ENCODE measurements around the gene PLEKHM3. TPM values are rescaled to one million over a fixed set of nuclear protein-coding genes. Genes with fewer than 3 reads are reported as not detected.
A peak's percentile ranks its signal among the peaks of the same experiment; 100 is the strongest.
"Not testable (repeated sequence)": the region's sequence is repeated elsewhere in the genome, so short reads cannot be mapped to it uniquely, and the experiment has no call there.

PLEKHM3 gene
- total and polyA plus RNA-seq, 4 donors, result 15.6 to 34.5 (median 18.3) TPM

DNA sequence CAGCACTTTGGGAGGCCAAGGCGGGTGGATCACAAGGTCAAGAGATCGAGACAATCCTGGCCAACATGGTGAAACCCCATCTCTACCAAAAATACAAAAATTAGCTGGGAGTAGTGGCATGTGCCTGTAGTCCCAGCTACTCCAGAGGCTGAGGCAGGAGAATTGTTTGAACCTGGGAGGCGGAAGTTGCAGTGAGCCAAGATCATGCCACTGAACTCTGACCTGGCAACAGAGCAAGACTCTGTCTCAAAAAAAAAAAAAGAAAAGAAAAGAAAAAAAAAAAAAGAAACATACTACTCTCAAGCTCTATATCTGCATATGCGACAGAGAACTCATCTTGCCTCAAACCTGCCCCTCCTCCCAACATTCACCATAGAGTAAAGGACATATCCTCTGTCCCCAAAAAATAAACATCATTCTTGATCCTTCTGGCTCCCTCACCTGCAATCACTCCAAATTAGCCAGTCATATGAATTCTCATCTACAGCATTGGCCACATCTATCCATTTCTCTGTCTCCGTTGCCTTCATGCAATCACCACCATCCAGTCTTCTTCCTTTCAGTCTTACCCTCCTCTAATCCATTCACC is 7.1 kb downstream of the PLEKHM3 start:
- H3K4me3 ChIP-seq (ENCODE audit: low read depth, low read length); H3K36me3 ChIP-seq (ENCODE audit: control insufficient read depth, insufficient read depth, low read length); H3K27ac ChIP-seq (ENCODE audit: low read depth, low read length); H3K4me1 ChIP-seq (ENCODE audit: control insufficient read depth, insufficient read depth, low read length); H3K9me3 ChIP-seq (ENCODE audit: control insufficient read depth, insufficient read depth, low read length); H3K27me3 ChIP-seq (ENCODE audit: control insufficient read depth, insufficient read depth, low read length); DNase-seq (ENCODE audit: low read depth in 4 of 6, low spot score in 6 of 6): not testable (repeated sequence)
- WGBS (ENCODE audit: insufficient coverage), result 88% methylated on average over 2 of the region's 5 CpGs

DNA sequence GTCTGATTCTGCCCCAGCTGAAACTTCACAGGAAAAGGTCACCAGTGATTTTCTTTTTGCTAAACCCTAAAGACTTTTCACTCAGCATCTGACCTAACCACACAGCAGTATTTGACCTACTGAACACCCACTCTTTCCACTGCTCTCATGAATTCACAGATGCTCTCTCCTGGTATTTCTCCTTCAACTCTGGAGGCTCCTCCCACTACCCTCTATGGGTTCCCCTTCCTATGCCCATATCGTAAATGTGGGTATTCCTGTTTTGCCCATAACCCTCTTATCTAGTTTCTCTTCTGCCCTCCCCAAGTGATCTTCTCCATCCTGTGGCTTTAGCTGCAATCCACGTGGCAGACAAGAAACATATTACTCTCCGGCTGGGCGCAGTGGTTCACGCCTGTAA is 7.6 kb downstream of the PLEKHM3 start:
- no peak for DNase-seq (ENCODE audit: low read depth in 4 of 6, low spot score in 6 of 6)
- Histone ChIP-seq H3K9me3 (ENCODE audit: control insufficient read depth, insufficient read depth, low read length) (no peaks in the 10 kb centered on the region), H3K36me3 (ENCODE audit: control insufficient read depth, insufficient read depth, low read length) (no peaks in the 10 kb centered on the region), H3K27me3 (ENCODE audit: control insufficient read depth, insufficient read depth, low read length) (no peaks in the 10 kb centered on the region), H3K4me3 (ENCODE audit: low read depth, low read length) (no peak overlapping the region), H3K4me1 (ENCODE audit: control insufficient read depth, insufficient read depth, low read length) (no peaks in the 10 kb centered on the region), H3K27ac (ENCODE audit: low read depth, low read length) (no peak overlapping the region)
- 83% methylated on average over 3 of the region's 5 CpGs for WGBS (ENCODE audit: insufficient coverage)

DNA sequence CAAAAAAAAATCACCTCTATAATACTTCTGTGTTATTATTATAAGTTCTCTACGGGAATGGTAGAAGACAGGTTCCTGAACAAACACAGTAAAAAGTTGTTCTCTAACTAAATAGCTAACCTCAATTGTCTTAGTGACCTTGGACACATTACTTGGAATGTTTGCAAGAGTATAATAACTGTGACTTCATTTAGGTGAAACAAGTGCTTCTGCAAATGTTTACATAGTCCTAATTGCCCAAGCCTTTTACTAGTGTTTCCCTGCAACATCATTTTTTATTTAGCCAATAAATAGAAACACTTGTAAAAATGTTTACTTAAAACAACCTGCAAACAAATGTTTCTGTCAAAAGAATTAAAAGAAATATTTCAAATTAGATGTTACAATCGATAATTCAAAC is 9.9 kb downstream of the PLEKHM3 start:
- Histone ChIP-seq H3K4me1 (ENCODE audit: control insufficient read depth, insufficient read depth, low read length) (no peaks in the 10 kb centered on the region), H3K36me3 (ENCODE audit: control insufficient read depth, insufficient read depth, low read length) (no peaks in the 10 kb centered on the region), H3K27me3 (ENCODE audit: control insufficient read depth, insufficient read depth, low read length) (no peaks in the 10 kb centered on the region), H3K4me3 (ENCODE audit: low read depth, low read length) (no peak overlapping the region), H3K9me3 (ENCODE audit: control insufficient read depth, insufficient read depth, low read length) (no peaks in the 10 kb centered on the region), H3K27ac (ENCODE audit: low read depth, low read length) (no peak overlapping the region)
- no peak for DNase-seq (ENCODE audit: low read depth in 4 of 6, low spot score in 6 of 6)
- no CpG with 5 or more reads among the region's 2 CpGs for WGBS (ENCODE audit: insufficient coverage)

DNA sequence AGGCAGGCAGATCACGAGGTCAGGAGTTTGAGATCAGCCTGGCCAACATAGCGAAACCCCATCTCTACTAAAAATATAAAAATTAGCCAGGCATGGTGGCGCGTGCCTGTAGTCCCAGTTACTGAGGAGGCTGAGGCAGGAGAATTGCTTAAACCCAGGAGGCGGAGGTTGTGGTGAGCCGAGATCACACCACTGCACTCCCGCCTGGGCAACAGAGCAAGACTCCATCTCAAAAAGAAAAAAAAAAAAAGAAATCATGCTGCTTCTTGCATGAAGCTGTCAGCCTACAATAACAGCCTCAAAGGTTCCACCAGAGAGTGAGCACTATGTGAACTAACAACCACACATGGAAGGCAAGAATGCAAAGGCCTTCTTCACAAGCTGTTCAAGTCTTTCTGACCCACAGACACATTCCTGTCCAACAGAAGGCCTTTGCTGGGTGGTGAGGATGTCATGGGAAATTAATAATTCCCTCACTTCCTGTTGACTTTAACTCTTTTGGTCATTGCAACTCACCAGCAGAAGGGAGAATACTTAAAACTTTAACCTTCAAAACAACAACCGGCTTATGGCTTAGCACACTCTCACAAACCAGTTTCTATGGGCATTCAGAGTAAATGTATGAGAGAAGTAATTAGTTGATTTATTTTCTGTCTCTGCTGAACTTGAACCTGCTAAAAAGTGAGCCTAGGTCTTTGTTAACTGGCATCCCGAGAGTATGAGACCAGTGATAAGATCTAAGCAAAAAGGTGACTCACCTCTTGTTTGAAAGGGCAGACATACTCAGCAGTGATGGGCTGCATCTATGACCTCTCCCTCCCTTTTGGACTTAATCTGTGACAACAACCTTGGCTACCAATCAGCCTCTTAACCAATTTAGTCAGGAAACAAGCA is 11.8 kb downstream of the PLEKHM3 start:
- Histone ChIP-seq H3K9me3 (ENCODE audit: control insufficient read depth, insufficient read depth, low read length) (no peaks in the 10 kb centered on the region), H3K36me3 (ENCODE audit: control insufficient read depth, insufficient read depth, low read length) (no peaks in the 10 kb centered on the region), H3K4me1 (ENCODE audit: control insufficient read depth, insufficient read depth, low read length) (no peaks in the 10 kb centered on the region), H3K27me3 (ENCODE audit: control insufficient read depth, insufficient read depth, low read length) (no peaks in the 10 kb centered on the region), H3K27ac (ENCODE audit: low read depth, low read length) (no peak overlapping the region), H3K4me3 (ENCODE audit: low read depth, low read length) (no peak overlapping the region)
- WGBS (ENCODE audit: insufficient coverage), result 87% methylated on average over 3 of the region's 9 CpGs
- DNase-seq (ENCODE audit: low read depth in 4 of 6, low spot score in 6 of 6), result no peak

DNA sequence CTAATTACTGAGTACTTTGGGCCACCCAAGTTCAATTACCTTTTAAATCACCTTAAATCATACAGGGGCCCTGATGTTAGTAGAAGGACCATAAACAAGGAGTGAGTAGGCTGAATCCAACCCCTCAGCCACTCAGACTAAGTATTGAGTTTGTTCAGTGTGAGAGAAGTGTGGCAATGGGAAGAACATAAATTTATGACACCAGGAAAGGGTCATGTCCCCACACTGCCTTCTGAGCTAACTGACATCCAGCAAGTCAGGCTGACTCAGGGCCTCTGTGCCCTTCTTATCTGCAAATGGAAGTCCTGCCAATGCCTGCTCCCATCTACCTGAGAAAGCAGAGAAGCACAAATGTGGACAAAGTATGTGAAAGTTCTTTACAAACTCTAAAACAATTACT is 12.9 kb downstream of the PLEKHM3 start:
- Histone ChIP-seq H3K27ac (ENCODE audit: low read depth, low read length) (no peak overlapping the region), H3K4me1 (ENCODE audit: control insufficient read depth, insufficient read depth, low read length) (no peaks in the 10 kb centered on the region), H3K4me3 (ENCODE audit: low read depth, low read length) (no peak overlapping the region), H3K9me3 (ENCODE audit: control insufficient read depth, insufficient read depth, low read length) (no peaks in the 10 kb centered on the region), H3K27me3 (ENCODE audit: control insufficient read depth, insufficient read depth, low read length) (no peaks in the 10 kb centered on the region), H3K36me3 (ENCODE audit: control insufficient read depth, insufficient read depth, low read length) (no peaks in the 10 kb centered on the region)
- DNase-seq (ENCODE audit: low read depth in 4 of 6, low spot score in 6 of 6), result no peak

DNA sequence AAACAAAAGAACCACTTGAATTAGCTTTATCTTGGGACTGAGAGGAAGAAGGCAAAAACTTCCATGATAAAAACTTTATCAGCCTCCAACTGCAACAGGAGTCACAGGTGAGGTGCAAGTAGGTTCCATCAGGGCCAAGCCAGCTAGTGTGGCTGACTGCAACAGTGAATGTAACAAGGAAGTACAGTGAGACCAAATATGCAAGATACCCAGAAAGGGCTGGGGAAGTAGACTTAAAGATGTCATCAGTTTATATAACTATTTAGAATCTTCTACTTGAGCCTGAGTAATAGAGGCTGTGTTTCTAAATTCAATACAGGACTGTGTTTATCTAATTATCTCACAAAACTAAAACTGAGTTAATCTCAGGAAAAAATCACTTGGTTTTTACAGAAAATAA is 14.8 kb downstream of the PLEKHM3 start:
- Histone ChIP-seq H3K27me3 (ENCODE audit: control insufficient read depth, insufficient read depth, low read length) (no peaks in the 10 kb centered on the region), H3K27ac (ENCODE audit: low read depth, low read length) (no peak overlapping the region), H3K36me3 (ENCODE audit: control insufficient read depth, insufficient read depth, low read length) (no peaks in the 10 kb centered on the region), H3K9me3 (ENCODE audit: control insufficient read depth, insufficient read depth, low read length) (no peaks in the 10 kb centered on the region), H3K4me3 (ENCODE audit: low read depth, low read length) (no peak overlapping the region), H3K4me1 (ENCODE audit: control insufficient read depth, insufficient read depth, low read length) (no peaks in the 10 kb centered on the region)
- DNase-seq (ENCODE audit: low read depth in 4 of 6, low spot score in 6 of 6), result no peak

DNA sequence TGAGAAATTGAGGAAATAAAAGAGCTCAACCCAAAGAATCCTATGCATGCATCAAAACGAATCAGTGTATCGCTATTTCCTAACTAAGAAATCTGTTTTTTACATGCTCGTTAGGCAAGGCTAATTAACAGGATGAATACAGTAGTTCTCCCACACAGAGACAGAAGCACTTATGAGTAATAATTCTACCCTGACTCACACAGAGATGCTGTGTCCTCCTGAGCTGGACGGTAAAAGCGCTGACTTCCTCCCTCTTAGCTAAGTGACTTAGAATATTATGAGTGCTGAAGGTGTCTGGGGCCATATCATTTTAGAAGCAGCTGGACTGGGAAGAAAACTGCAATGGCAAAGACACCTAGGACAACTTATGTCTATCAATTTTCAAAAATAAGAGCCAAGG is 18.5 kb downstream of the PLEKHM3 start:
- no peak overlapping the region for H3K27ac ChIP-seq (ENCODE audit: low read depth, low read length)
- WGBS (ENCODE audit: insufficient coverage), result no CpG with 5 or more reads among the region's 5 CpGs
- no peaks in the 10 kb centered on the region for H3K4me1 ChIP-seq (ENCODE audit: control insufficient read depth, insufficient read depth, low read length)
- H3K36me3 ChIP-seq (ENCODE audit: control insufficient read depth, insufficient read depth, low read length), result no peaks in the 10 kb centered on the region
- H3K27me3 ChIP-seq (ENCODE audit: control insufficient read depth, insufficient read depth, low read length), result no peaks in the 10 kb centered on the region
- H3K9me3 ChIP-seq (ENCODE audit: control insufficient read depth, insufficient read depth, low read length), result no peaks in the 10 kb centered on the region
- DNase-seq (ENCODE audit: low read depth in 4 of 6, low spot score in 6 of 6), result peak in 1 of 6 donors; percentile 34
- no peak overlapping the region for H3K4me3 ChIP-seq (ENCODE audit: low read depth, low read length)

DNA sequence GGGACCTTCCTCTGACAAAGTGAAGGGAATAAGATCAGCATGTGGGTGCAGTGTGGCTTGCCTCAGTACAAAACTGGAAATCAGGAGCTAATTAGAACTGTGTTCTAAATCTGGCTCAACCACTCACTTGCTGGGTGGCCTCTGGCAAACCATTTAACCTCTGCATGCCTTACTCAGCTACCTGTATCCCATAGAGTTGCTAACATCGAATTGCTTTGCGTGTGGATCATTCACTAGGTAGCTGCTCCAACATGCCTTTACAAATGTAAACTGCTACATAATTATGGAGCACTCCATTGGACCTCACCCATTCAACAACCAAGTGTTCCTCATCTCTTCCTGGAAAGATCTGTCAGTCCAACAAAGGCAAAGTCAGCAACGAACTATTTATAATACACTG is 19.0 kb downstream of the PLEKHM3 start:
- WGBS (ENCODE audit: insufficient coverage), result 100% methylated on average over 2 of the region's 3 CpGs
- Histone ChIP-seq H3K9me3 (ENCODE audit: control insufficient read depth, insufficient read depth, low read length) (no peaks in the 10 kb centered on the region), H3K27ac (ENCODE audit: low read depth, low read length) (no peak overlapping the region), H3K4me3 (ENCODE audit: low read depth, low read length) (no peak overlapping the region), H3K27me3 (ENCODE audit: control insufficient read depth, insufficient read depth, low read length) (no peaks in the 10 kb centered on the region), H3K4me1 (ENCODE audit: control insufficient read depth, insufficient read depth, low read length) (no peaks in the 10 kb centered on the region), H3K36me3 (ENCODE audit: control insufficient read depth, insufficient read depth, low read length) (peaks cover 2% of the 10 kb centered on the region)
- no peak for DNase-seq (ENCODE audit: low read depth in 4 of 6, low spot score in 6 of 6)

DNA sequence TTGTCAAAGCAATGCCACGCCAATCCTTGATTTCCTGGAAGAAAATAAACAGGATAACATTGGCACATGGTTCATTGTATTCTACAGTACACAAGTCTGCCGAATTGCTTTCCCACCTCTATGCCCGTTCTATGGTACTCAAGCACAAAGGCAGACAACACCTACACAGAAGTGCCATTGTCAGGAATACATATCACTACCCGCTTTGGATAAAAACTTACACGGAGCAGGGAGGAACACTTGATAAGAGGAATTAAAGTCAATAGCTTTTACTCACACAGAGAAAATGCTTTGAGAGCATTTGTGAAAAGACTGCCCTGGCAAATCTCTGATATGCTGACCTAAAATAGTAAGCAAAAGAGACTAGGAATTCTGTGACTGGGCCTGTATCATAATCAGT is 23.4 kb downstream of the PLEKHM3 start:
- Histone ChIP-seq H3K4me3 (ENCODE audit: low read depth, low read length) (no peak overlapping the region), H3K4me1 (ENCODE audit: control insufficient read depth, insufficient read depth, low read length) (no peaks in the 10 kb centered on the region), H3K36me3 (ENCODE audit: control insufficient read depth, insufficient read depth, low read length) (peaks cover 11% of the 10 kb centered on the region), H3K27me3 (ENCODE audit: control insufficient read depth, insufficient read depth, low read length) (no peaks in the 10 kb centered on the region), H3K27ac (ENCODE audit: low read depth, low read length) (no peak overlapping the region), H3K9me3 (ENCODE audit: control insufficient read depth, insufficient read depth, low read length) (no peaks in the 10 kb centered on the region)
- DNase-seq (ENCODE audit: low read depth in 4 of 6, low spot score in 6 of 6), result no peak
- 100% methylated on average over 1 of the region's 5 CpGs for WGBS (ENCODE audit: insufficient coverage)
